Neutrophil (primary cell): Measurements from ENCODE around the gene DOK1.

ENCODE experiments used
- H3K27ac ChIP-seq: fragments of 200-600 bp; sonication (generic); 2 replicates; pipeline ENCODE4 v1.5.1; 2016; ENCODE audit warnings: mild to moderate bottlenecking, moderate library complexity
- H3K27me3 ChIP-seq: fragments of 200-600 bp; sonication (generic); 2 replicates; pipeline ENCODE4 v1.6.0; 2016; ENCODE audit warnings: mild to moderate bottlenecking
- H3K36me3 ChIP-seq: fragments of 200-600 bp; sonication (generic); 2 replicates; pipeline ENCODE4 v1.5.1; 2017
- H3K4me1 ChIP-seq, 2 experiments: fragments of 200-600 bp in 1 of 2; sonication (generic) in 1 of 2; 1 replicate in 1 of 2; 2 replicates in 1 of 2; pipeline versions ENCODE4 v1.5.1 to v1.6.1; 2013 to 2016; ENCODE audit warnings: low read depth in 1 of 2, low read length in 1 of 2, mild to moderate bottlenecking in 1 of 2, moderate library complexity in 1 of 2; ENCODE audit not compliant: control insufficient read depth in 1 of 2, insufficient read depth in 1 of 2
- H3K4me3 ChIP-seq, 2 experiments: fragments of 200-600 bp in 1 of 2; sonication (generic) in 1 of 2; 1 replicate in 1 of 2; 2 replicates in 1 of 2; pipeline ENCODE4 v1.5.1; 2013 to 2016; ENCODE audit warnings: low read depth in 1 of 2, low read length in 1 of 2, mild to moderate bottlenecking in 1 of 2, moderate library complexity in 1 of 2
- H3K9me3 ChIP-seq: fragments of 200-600 bp; sonication (generic); 2 replicates; pipeline ENCODE4 v1.5.1; 2016
- CTCF ChIP-seq: fragments of 200-600 bp; sonication (generic); IDR thresholded peaks from 2 replicates; pipeline ENCODE4 v1.5.1; 2016; ENCODE audit warnings: antibody characterized with exemption

The DOK1 gene

GRCh38 chr2:74532222-74532621, 22.3 kb upstream of the DOK1 start:
- no peak for TF ChIP-seq CTCF
- peaks cover 28% of the 10 kb centered on the region for H3K36me3 ChIP-seq

GRCh38 chr2:74533464-74533863, 21.1 kb upstream of the DOK1 start:
- Histone ChIP-seq H3K36me3 (peaks cover 21% of the 10 kb centered on the region), H3K27me3 (no peaks in the 10 kb centered on the region), H3K27ac (no peak overlapping the region), H3K9me3 (no peaks in the 10 kb centered on the region), H3K4me1 (peaks cover 28 to 31% of the 10 kb centered on the region in 2 experiments), H3K4me3 (no peak overlapping the region)
- TF ChIP-seq CTCF, result no peak

More at GRCh38 chr2:74532222-74532621, 22.3 kb upstream of the DOK1 start:
- H3K4me1 ChIP-seq, result peaks cover 32 to 33% of the 10 kb centered on the region in 2 experiments
- H3K4me3 ChIP-seq, result no peak overlapping the region
- H3K27me3 ChIP-seq, result no peaks in the 10 kb centered on the region
- no peaks in the 10 kb centered on the region for H3K9me3 ChIP-seq
- H3K27ac ChIP-seq, result no peak overlapping the region

- H3K4me1 ChIP-seq, result peaks cover 29 to 32% of the 10 kb centered on the region in 2 experiments
Observed at GRCh38 chr2:74534411-74534810, 20.1 kb upstream of the DOK1 start.

GRCh38 chr2:74535440-74535965, 19.0 kb upstream of the DOK1 start:
- no peak overlapping the region for H3K27ac ChIP-seq
- H3K9me3 ChIP-seq, result no peaks in the 10 kb centered on the region
- peaks cover 21% of the 10 kb centered on the region for H3K36me3 ChIP-seq
- no peak overlapping the region for H3K4me3 ChIP-seq
- no peak for TF ChIP-seq CTCF
- H3K4me1 ChIP-seq, result peaks cover 28 to 36% of the 10 kb centered on the region in 2 experiments
- H3K27me3 ChIP-seq, result no peaks in the 10 kb centered on the region

More at GRCh38 chr2:74534411-74534810, 20.1 kb upstream of the DOK1 start:
- no peaks in the 10 kb centered on the region for H3K27me3 ChIP-seq
- H3K36me3 ChIP-seq, result peaks cover 21% of the 10 kb centered on the region
- no peak overlapping the region for H3K4me3 ChIP-seq
- no peak overlapping the region for H3K27ac ChIP-seq
- no peak for TF ChIP-seq CTCF
- no peaks in the 10 kb centered on the region for H3K9me3 ChIP-seq

- Histone ChIP-seq H3K27me3 (no peaks in the 10 kb centered on the region), H3K27ac (no peak overlapping the region), H3K4me3 (no peak overlapping the region), H3K36me3 (peaks cover 21% of the 10 kb centered on the region), H3K9me3 (no peaks in the 10 kb centered on the region), H3K4me1 (peaks cover 20 to 27% of the 10 kb centered on the region in 2 experiments)
- TF ChIP-seq CTCF, result no peak
Observed at GRCh38 chr2:74536166-74536950, 18.2 kb upstream of the DOK1 start.
